HEK293 (cell line): Measurements from ENCODE around the gene CCDC12.

Experiments used
- CTCF ChIA-PET: fragments of 350-600 bp; formaldehyde crosslinking; extraction: SDS; loops from one replicate; lab custom pipeline; 2021; ENCODE audit warnings: antibody characterized with exemption; lab: Yijun Ruan, JAX
- POLR2A ChIA-PET: fragments of 300-600 bp; formaldehyde crosslinking; extraction: SDS; loops from one replicate; lab custom pipeline; 2020; ENCODE audit warnings: antibody characterized with exemption, inconsistent platforms; lab: Yijun Ruan, JAX
- H3K27ac ChIP-seq: fragments of 200-500 bp; sonication (Bioruptor generic); 2 replicates; pipeline ENCODE4 v1.5.1; 2014; ENCODE audit warnings: low read depth, low read length, control low read depth, inconsistent platforms; ENCODE audit errors: extremely low read depth
- H3K36me3 ChIP-seq, 2 experiments: fragments of 200-500 bp in 1 of 2; sonication (Bioruptor generic) in 1 of 2; 1 replicate in 1 of 2; 2 replicates in 1 of 2; pipeline ENCODE4 v1.5.1; 2014 to 2017; ENCODE audit warnings: inconsistent platforms in 2 of 2, low read length in 2 of 2; ENCODE audit not compliant: control insufficient read depth in 2 of 2, insufficient read depth in 1 of 2
- H3K4me1 ChIP-seq: fragments of 200-500 bp; sonication (Bioruptor generic); 2 replicates; pipeline ENCODE4 v1.5.1; 2014; ENCODE audit warnings: mild to moderate bottlenecking, low read length, inconsistent platforms; ENCODE audit not compliant: control insufficient read depth, insufficient read depth
- H3K4me3 ChIP-seq: 2 replicates; pipeline ENCODE4 v1.5.1; 2011; ENCODE audit warnings: low read depth, mild to moderate bottlenecking, control low read depth, low read length, moderate library complexity
- H3K9me3 ChIP-seq: fragments of 200-500 bp; sonication (Bioruptor generic); 2 replicates; pipeline ENCODE4 v1.5.1; 2014; ENCODE audit warnings: low read depth, low read length, inconsistent platforms; ENCODE audit not compliant: control insufficient read depth, insufficient read depth
- BCL11B ChIP-seq: fragments of 450-650 bp; formaldehyde crosslinking; IDR thresholded peaks from 2 replicates; pipeline ENCODE4 v1.5.1; 2016; ENCODE audit warnings: low read depth, missing biosample characterization, missing genetic modification characterization
- TCF7L2 ChIP-seq: IDR thresholded peaks from 2 replicates; pipeline ENCODE4 v1.6.1; 2011; ENCODE audit warnings: low read depth, mild to moderate bottlenecking, inconsistent platforms, low read length, moderate library complexity, borderline replicate concordance
- ZBTB48 ChIP-seq: fragments of 450-650 bp; formaldehyde crosslinking; IDR thresholded peaks from 2 replicates; pipeline ENCODE4 v1.5.1; 2016; ENCODE audit warnings: missing biosample characterization, missing genetic modification characterization
- ZNF174 ChIP-seq: fragments of 450-650 bp; formaldehyde crosslinking; IDR thresholded peaks from 2 replicates; pipeline ENCODE4 v1.5.0; 2017; ENCODE audit warnings: missing biosample characterization, mild to moderate bottlenecking, missing genetic modification characterization
- ZNF202 ChIP-seq: fragments of 450-650 bp; formaldehyde crosslinking; IDR thresholded peaks from 2 replicates; pipeline ENCODE4 v1.5.1; 2016; ENCODE audit warnings: missing biosample characterization, missing genetic modification characterization, borderline replicate concordance
- ZNF274 ChIP-seq, 2 experiments: fragments of 200-500 bp in 1 of 2; fragments of 450-650 bp in 1 of 2; sonication (Bioruptor generic) in 1 of 2; formaldehyde crosslinking in 1 of 2; IDR thresholded peaks; 2 replicates each; pipeline versions ENCODE4 v1.5.1 to v1.6.1; 2014 to 2016; ENCODE audit warnings: borderline replicate concordance in 1 of 2, inconsistent platforms in 1 of 2, low read length in 1 of 2, missing biosample characterization in 1 of 2, missing genetic modification characterization in 1 of 2
- ZNF341 ChIP-seq: fragments of 450-650 bp; formaldehyde crosslinking; IDR thresholded peaks from 2 replicates; pipeline ENCODE4; 2016; ENCODE audit warnings: low read depth, missing biosample characterization, missing genetic modification characterization
- ZNF391 ChIP-seq: fragments of 450-650 bp; formaldehyde crosslinking; IDR thresholded peaks from 2 replicates; pipeline ENCODE4 v1.5.1; 2016; ENCODE audit warnings: low read depth, missing biosample characterization, missing genetic modification characterization, borderline replicate concordance
- ZNF426 ChIP-seq: fragments of 450-650 bp; formaldehyde crosslinking; IDR thresholded peaks from 2 replicates; pipeline ENCODE4 v1.5.1; 2017; ENCODE audit warnings: missing biosample characterization, missing genetic modification characterization, mild to moderate bottlenecking, inconsistent platforms, moderate library complexity
- ZNF544 ChIP-seq: fragments of 450-650 bp; formaldehyde crosslinking; IDR thresholded peaks from 2 replicates; pipeline ENCODE4 v1.5.0; 2017; ENCODE audit warnings: missing biosample characterization, missing genetic modification characterization
- ZNF747 ChIP-seq: fragments of 450-650 bp; formaldehyde crosslinking; IDR thresholded peaks from 2 replicates; pipeline ENCODE4 v1.5.1; 2016; ENCODE audit warnings: missing biosample characterization, missing genetic modification characterization
- ZNF792 ChIP-seq: fragments of 450-650 bp; formaldehyde crosslinking; IDR thresholded peaks from 2 replicates; pipeline ENCODE4 v1.5.1; 2016; ENCODE audit warnings: missing biosample characterization, missing genetic modification characterization
- ZSCAN16 ChIP-seq: fragments of 450-650 bp; formaldehyde crosslinking; IDR thresholded peaks from 2 replicates; pipeline ENCODE4 v1.5.1; 2016; ENCODE audit warnings: missing biosample characterization, missing genetic modification characterization
- TF ChIP-seq, protein P1 (sequence below): fragments of 450-650 bp; formaldehyde crosslinking; IDR thresholded peaks from 2 replicates; pipeline ENCODE4 v1.5.1; 2016; ENCODE audit warnings: missing biosample characterization, missing genetic modification characterization, borderline replicate concordance
- TF ChIP-seq, protein P2 (sequence below): fragments of 450-650 bp; formaldehyde crosslinking; IDR thresholded peaks from 2 replicates; pipeline ENCODE4 v1.5.1; 2016; ENCODE audit warnings: missing biosample characterization, missing genetic modification characterization

The CCDC12 gene

DNA sequence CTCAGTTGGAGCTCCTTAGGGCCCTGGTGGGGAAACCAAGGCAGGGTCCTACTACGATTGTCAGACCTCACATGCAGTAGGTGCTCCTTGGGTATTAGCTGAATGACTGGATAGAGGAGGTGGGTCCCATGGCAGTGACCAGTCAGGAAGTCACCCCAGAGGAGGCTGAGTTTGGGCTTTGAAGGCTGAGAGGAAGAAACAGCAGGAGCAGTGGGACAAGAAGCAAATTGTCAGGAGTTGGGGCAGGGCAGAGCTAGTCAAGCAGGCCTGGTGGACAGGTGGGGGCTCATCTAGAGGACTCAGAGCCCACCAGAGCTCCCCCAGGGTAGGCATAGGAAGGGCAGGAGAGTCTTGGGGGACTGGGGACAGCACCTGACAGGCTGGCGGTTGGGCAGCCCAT, 6.0 kb upstream of the CCDC12 start:
- no peak for TF ChIP-seq ZNF792 (tag by site-specific recombination)
- TF ChIP-seq ZNF202 (tag by site-specific recombination), result no peak
- no peak for TF ChIP-seq ZBTB48 (tag by site-specific recombination)
- TF ChIP-seq ZNF174 (tag by site-specific recombination), result no peak
- TF ChIP-seq, protein P1, sequence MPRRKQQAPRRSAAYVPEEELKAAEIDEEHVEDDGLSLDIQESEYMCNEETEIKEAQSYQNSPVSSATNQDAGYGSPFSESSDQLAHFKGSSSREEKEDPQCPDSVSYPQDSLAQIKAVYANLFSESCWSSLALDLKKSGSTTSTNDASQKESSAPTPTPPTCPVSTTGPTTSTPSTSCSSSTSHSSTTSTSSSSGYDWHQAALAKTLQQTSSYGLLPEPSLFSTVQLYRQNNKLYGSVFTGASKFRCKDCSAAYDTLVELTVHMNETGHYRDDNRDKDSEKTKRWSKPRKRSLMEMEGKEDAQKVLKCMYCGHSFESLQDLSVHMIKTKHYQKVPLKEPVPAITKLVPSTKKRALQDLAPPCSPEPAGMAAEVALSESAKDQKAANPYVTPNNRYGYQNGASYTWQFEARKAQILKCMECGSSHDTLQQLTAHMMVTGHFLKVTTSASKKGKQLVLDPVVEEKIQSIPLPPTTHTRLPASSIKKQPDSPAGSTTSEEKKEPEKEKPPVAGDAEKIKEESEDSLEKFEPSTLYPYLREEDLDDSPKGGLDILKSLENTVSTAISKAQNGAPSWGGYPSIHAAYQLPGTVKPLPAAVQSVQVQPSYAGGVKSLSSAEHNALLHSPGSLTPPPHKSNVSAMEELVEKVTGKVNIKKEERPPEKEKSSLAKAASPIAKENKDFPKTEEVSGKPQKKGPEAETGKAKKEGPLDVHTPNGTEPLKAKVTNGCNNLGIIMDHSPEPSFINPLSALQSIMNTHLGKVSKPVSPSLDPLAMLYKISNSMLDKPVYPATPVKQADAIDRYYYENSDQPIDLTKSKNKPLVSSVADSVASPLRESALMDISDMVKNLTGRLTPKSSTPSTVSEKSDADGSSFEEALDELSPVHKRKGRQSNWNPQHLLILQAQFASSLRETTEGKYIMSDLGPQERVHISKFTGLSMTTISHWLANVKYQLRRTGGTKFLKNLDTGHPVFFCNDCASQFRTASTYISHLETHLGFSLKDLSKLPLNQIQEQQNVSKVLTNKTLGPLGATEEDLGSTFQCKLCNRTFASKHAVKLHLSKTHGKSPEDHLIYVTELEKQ (tag by site-specific recombination), result no peak
- TF ChIP-seq ZNF391 (tag by site-specific recombination), result no peak
- TF ChIP-seq ZSCAN16 (tag by site-specific recombination), result no peak
- TF ChIP-seq ZNF544 (tag by site-specific recombination), result no peak
- TF ChIP-seq ZNF747 (tag by site-specific recombination), result no peak
- no peak for TF ChIP-seq TCF7L2
- TF ChIP-seq BCL11B (tag by site-specific recombination), result no peak
- TF ChIP-seq ZNF426 (tag by site-specific recombination), result no peak
- TF ChIP-seq ZNF274 (IDR thresholded peaks at IDR 0.05; ENCODE audit: low read length), result no peak
- TF ChIP-seq ZNF274 (tag by site-specific recombination; IDR thresholded peaks at IDR 0.05; ENCODE audit: borderline replicate concordance), result no peak
- H3K9me3 ChIP-seq, result no peaks in the 10 kb centered on the region
- CTCF ChIA-PET, result no interaction called here
- H3K4me1 ChIP-seq, result no peaks in the 10 kb centered on the region
- no peak overlapping the region for H3K4me3 ChIP-seq
- H3K36me3 ChIP-seq, result no peaks in the 10 kb centered on the region
- no peak overlapping the region for H3K27ac ChIP-seq
- POLR2A ChIA-PET, result no interaction called here

DNA sequence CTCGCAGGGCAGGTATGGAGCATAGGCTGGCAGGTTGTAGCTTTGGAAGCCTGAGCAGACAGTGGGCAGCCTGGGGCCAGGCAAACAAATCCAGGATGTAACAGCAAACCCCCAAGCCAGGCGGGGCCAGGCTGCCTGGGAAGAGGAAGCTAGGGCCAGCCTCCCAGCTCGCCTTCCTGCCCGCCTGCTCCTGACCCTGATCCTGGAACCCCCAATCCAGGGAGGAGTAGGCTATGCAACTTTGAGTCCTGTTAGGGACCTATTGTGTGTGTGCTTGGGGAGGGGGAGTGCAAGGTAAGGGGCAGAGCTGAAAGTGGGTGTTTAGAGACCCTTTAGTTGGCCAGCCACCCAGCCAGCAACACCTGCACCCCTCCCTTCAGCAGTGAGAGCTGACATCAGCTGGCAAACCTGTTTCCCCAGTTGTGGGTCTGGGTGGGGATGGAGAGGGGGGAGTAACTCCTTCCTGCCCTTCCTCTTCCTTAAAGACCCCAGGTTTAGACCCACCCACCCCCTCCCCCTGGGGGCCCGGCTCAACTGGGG, 5.5 kb upstream of the CCDC12 start:
- Histone ChIP-seq H3K9me3 (no peaks in the 10 kb centered on the region), H3K4me1 (no peaks in the 10 kb centered on the region), H3K27ac (no peak overlapping the region), H3K4me3 (no peak overlapping the region), H3K36me3 (no peaks in the 10 kb centered on the region)
- CTCF ChIA-PET, result no interaction called here
- peak; percentile 21; the same call in 1 of the 2 replicates for TF ChIP-seq ZNF341 (tag by site-specific recombination)
- TF ChIP-seq, protein P2, sequence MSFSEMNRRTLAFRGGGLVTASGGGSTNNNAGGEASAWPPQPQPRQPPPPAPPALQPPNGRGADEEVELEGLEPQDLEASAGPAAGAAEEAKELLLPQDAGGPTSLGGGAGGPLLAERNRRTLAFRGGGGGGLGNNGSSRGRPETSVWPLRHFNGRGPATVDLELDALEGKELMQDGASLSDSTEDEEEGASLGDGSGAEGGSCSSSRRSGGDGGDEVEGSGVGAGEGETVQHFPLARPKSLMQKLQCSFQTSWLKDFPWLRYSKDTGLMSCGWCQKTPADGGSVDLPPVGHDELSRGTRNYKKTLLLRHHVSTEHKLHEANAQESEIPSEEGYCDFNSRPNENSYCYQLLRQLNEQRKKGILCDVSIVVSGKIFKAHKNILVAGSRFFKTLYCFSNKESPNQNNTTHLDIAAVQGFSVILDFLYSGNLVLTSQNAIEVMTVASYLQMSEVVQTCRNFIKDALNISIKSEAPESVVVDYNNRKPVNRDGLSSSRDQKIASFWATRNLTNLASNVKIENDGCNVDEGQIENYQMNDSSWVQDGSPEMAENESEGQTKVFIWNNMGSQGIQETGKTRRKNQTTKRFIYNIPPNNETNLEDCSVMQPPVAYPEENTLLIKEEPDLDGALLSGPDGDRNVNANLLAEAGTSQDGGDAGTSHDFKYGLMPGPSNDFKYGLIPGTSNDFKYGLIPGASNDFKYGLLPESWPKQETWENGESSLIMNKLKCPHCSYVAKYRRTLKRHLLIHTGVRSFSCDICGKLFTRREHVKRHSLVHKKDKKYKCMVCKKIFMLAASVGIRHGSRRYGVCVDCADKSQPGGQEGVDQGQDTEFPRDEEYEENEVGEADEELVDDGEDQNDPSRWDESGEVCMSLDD (tag by site-specific recombination), result no peak
- POLR2A ChIA-PET, result no interaction called here
